ENCODE data around the gene TM9SF4. TPM values are rescaled to one million over a fixed set of nuclear protein-coding genes. Genes with fewer than 3 reads are reported as not detected.

Gene TM9SF4
- total RNA-seq, 2 experiments from 2014 or later = 22.4 to 24.5 TPM

GRCh38 chr20:32128167-32128566 lies 18.7 kb downstream of the TM9SF4 start:
- H3K9me3 Mint-ChIP-seq = no peaks in the 10 kb centered on the region
- peaks cover 29% of the 10 kb centered on the region for H3K4me1 Mint-ChIP-seq (ENCODE audit: low read depth)
- intact Hi-C loops (cut with DNase I, micrococcal nuclease) = no loop called here
- TF ChIP-seq CTCF (IDR thresholded peaks at IDR 0.05) = no peak
- no peaks in the 10 kb centered on the region for H3K4me1 ChIP-seq (ENCODE audit: insufficient read depth, low read length)
- H3K4me3 Mint-ChIP-seq = no peak overlapping the region
- H3K36me3 Mint-ChIP-seq (ENCODE audit: low read depth) = peaks cover 43% of the 10 kb centered on the region
- H3K36me3 ChIP-seq (ENCODE audit: insufficient read depth, low read length) = peaks cover 17% of the 10 kb centered on the region
- no peaks in the 10 kb centered on the region for H3K27me3 ChIP-seq (ENCODE audit: control insufficient read depth in 1 of 2, insufficient read depth in 2 of 2, low read length in 2 of 2)
- CTCF ChIA-PET = interaction anchor here (2.0 kb wide), 1 partner anchor 10 kb away, joined by 4 read pairs; no protein-coding TSS in a partner anchor
- POLR2A ChIA-PET = no interaction called here
- ATAC-seq (ENCODE audit: poor library complexity) (no peak), DNase-seq (no peak)
- no peaks in the 10 kb centered on the region for H3K27me3 Mint-ChIP-seq
- H3K9me3 ChIP-seq (ENCODE audit: control insufficient read depth in 1 of 2, insufficient read depth in 1 of 2, low read length in 2 of 2) = no peaks in the 10 kb centered on the region
- no peak overlapping the region for H3K27ac ChIP-seq (ENCODE audit: low read depth in 1 of 2, low read length in 2 of 2)
- no peak overlapping the region for H3K27ac Mint-ChIP-seq
- no peak overlapping the region for H3K4me3 ChIP-seq (ENCODE audit: low read length)

DNA sequence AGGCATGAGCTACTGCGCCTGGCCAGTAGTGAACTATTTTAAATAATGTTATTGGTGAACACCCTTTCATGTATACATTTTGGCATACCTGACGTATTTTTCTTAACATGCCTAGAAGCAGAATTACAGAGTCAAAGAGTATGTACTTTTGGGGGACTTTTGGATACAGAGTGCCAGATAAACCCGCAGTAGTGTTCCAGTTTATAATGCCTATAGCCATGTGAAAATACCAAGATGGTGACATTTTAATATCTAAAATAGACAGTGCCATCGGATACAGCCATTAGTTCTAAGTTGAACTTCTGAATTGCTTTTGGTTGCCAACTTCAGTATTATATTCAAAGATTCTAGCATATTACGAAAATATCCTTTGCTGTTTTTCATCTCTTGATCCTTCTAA lies 20.3 kb downstream of the TM9SF4 start:
- ChIA-PET CTCF (no interaction called here), POLR2A (no interaction called here)
- Histone ChIP-seq H3K9me3 (ENCODE audit: control insufficient read depth in 1 of 2, insufficient read depth in 1 of 2, low read length in 2 of 2) (no peaks in the 10 kb centered on the region), H3K4me1 (ENCODE audit: insufficient read depth, low read length) (no peaks in the 10 kb centered on the region), H3K4me3 (ENCODE audit: low read length) (no peak overlapping the region), H3K27ac (ENCODE audit: low read depth in 1 of 2, low read length in 2 of 2) (no peak overlapping the region), H3K36me3 (ENCODE audit: insufficient read depth, low read length) (peaks cover 21% of the 10 kb centered on the region), H3K27me3 (ENCODE audit: control insufficient read depth in 1 of 2, insufficient read depth in 2 of 2, low read length in 2 of 2) (no peaks in the 10 kb centered on the region)
- no peak for TF ChIP-seq CTCF (IDR thresholded peaks at IDR 0.05)
- no peak for DNase-seq
- no peak overlapping the region for H3K4me3 Mint-ChIP-seq
- H3K36me3 Mint-ChIP-seq (ENCODE audit: low read depth) = peaks cover 42% of the 10 kb centered on the region
- no peaks in the 10 kb centered on the region for H3K27me3 Mint-ChIP-seq
- no peaks in the 10 kb centered on the region for H3K9me3 Mint-ChIP-seq
- peaks cover 29% of the 10 kb centered on the region for H3K4me1 Mint-ChIP-seq (ENCODE audit: low read depth)
- intact Hi-C loops (cut with DNase I, micrococcal nuclease) = no loop called here
- no peak overlapping the region for H3K27ac Mint-ChIP-seq
- ATAC-seq (ENCODE audit: poor library complexity) = no peak

DNA sequence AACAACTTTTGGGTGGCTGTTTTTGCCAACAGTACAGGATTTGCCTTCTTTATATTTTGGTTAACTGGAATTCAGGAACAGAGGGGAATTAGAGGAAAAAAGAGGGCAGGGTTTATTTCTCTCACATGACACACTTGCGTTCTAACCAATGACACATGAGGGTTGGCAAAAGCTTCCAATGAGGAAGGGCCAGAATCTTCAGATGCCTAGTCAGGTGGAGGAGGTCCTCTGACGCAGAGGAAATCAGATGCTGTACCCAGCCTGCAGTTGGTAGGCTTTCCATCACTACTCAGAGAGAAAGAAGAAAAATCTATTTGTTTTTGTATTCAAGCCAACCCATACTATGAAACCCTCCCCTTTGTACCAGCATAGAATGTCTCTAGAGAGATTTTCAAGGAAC lies 20.8 kb downstream of the TM9SF4 start:
- no peak for TF ChIP-seq CTCF (IDR thresholded peaks at IDR 0.05)
- POLR2A ChIA-PET = no interaction called here

More for the DNA sequence above, 20.8 kb downstream of the TM9SF4 start:
- H3K4me3 Mint-ChIP-seq = no peak overlapping the region
- no peaks in the 10 kb centered on the region for H3K4me1 ChIP-seq (ENCODE audit: insufficient read depth, low read length)
- peaks cover 44% of the 10 kb centered on the region for H3K36me3 Mint-ChIP-seq (ENCODE audit: low read depth)
- peaks cover 16% of the 10 kb centered on the region for H3K36me3 ChIP-seq (ENCODE audit: insufficient read depth, low read length)
- peaks cover 29% of the 10 kb centered on the region for H3K4me1 Mint-ChIP-seq (ENCODE audit: low read depth)
- ATAC-seq (ENCODE audit: poor library complexity) = no peak
- CTCF ChIA-PET = no interaction called here
- no peak overlapping the region for H3K4me3 ChIP-seq (ENCODE audit: low read length)
- intact Hi-C loops (cut with DNase I, micrococcal nuclease) = no loop called here
- no peak for DNase-seq
- H3K27me3 ChIP-seq (ENCODE audit: control insufficient read depth in 1 of 2, insufficient read depth in 2 of 2, low read length in 2 of 2) = no peaks in the 10 kb centered on the region
- no peaks in the 10 kb centered on the region for H3K9me3 Mint-ChIP-seq
- no peak overlapping the region for H3K27ac ChIP-seq (ENCODE audit: low read depth in 1 of 2, low read length in 2 of 2)
- H3K27ac Mint-ChIP-seq = no peak overlapping the region
- no peaks in the 10 kb centered on the region for H3K9me3 ChIP-seq (ENCODE audit: control insufficient read depth in 1 of 2, insufficient read depth in 1 of 2, low read length in 2 of 2)
- H3K27me3 Mint-ChIP-seq = no peaks in the 10 kb centered on the region

All from CD4-positive, alpha-beta T cell (primary cell).